HepG2 (cell line): ENCODE results near the gene LEFTY2. TPM values are rescaled to one million over a fixed set of nuclear protein-coding genes. Genes with fewer than 3 reads are reported as not detected.
"Not testable (repeated sequence)": the region's sequence is repeated elsewhere in the genome, so short reads cannot be mapped to it uniquely, and the experiment has no call there.

ENCODE experiments used
- ATAC-seq: fragments of 200-7000 bp; cut with Tn5 transposase; 3 replicates; pipeline ENCODE4 v1.9.1; 2020; ENCODE audit warnings: mild to moderate bottlenecking, moderate library complexity
- BruUV-seq: library from RNA; stranded (reverse); fragments of 400-500 nt; replicated peaks from 2 replicates; lab custom pipeline; 2021; lab: Mats Ljungman, UMichigan
- CTCF ChIA-PET: fragments of 300-600 bp; formaldehyde crosslinking; extraction: SDS; loops from one replicate; lab custom pipeline; 2021; ENCODE audit warnings: low total read pairs, inconsistent platforms, low intra/inter-chr PET ratio; lab: Yijun Ruan, JAX
- POLR2A ChIA-PET: fragments of 350-600 bp; sonication (Branson Sonifier 250); formaldehyde crosslinking; loops from one replicate; lab custom pipeline; 2020; ENCODE audit warnings: antibody characterized with exemption, inconsistent platforms; lab: Yijun Ruan, JAX
- DNase-seq: peaks from one replicate; pipeline ENCODE4 v3.0.0-alpha.2; 2015; ENCODE audit warnings: low spot score
- FAIRE-seq: peaks from 3 replicates; lab custom pipeline; 2011; peaks lifted over from hg19 to GRCh38; lab: Jason Lieb, UNC
- H2AFZ ChIP-seq: one replicate; pipeline ENCODE4 v1.6.1; 2011; ENCODE audit warnings: low read length, inconsistent platforms
- H3K27ac ChIP-seq: fragments of 300-600 bp; 3 replicates; pipeline ENCODE4 v1.8.0; 2011; ENCODE audit warnings: mixed run types, mild to moderate bottlenecking, mixed read lengths, low read length, inconsistent platforms; ENCODE audit not compliant: insufficient read depth; ENCODE audit errors: extremely low read length
- H3K27me3 ChIP-seq, 2 experiments: fragments of 200-600 bp in 1 of 2; 2 replicates in 1 of 2; 3 replicates in 1 of 2; pipeline versions ENCODE4 v1.6.0 to v1.8.0; 2011; ENCODE audit warnings: low read length in 2 of 2, mild to moderate bottlenecking in 2 of 2, moderate library complexity in 2 of 2, inconsistent platforms in 1 of 2; ENCODE audit not compliant: insufficient read depth in 2 of 2, control insufficient read depth in 1 of 2
- H3K36me3 ChIP-seq, 2 experiments: fragments of 200-600 bp in 1 of 2; replicated peaks in 1 of 2; 2 replicates in 1 of 2; 3 replicates in 1 of 2; pipeline versions ENCODE4 v1.5.1 to v1.8.0; 2011; ENCODE audit warnings: low read length in 2 of 2, inconsistent platforms in 1 of 2; ENCODE audit not compliant: insufficient read depth in 2 of 2, control insufficient read depth in 1 of 2
- H3K4me1 ChIP-seq: 2 replicates; pipeline ENCODE4 v1.5.1; 2012; ENCODE audit warnings: low read length, inconsistent platforms; ENCODE audit not compliant: insufficient read depth
- H3K4me2 ChIP-seq: 2 replicates; pipeline ENCODE4 v1.6.0; 2011; ENCODE audit warnings: low read depth, low read length, inconsistent platforms
- H3K4me3 ChIP-seq, 3 experiments: fragments of 200-600 bp in 1 of 3; sonication (generic), shearing (Covaris generic) in 1 of 3; replicated peaks in 1 of 3; 2 replicates each; pipeline ENCODE4 v1.5.1; 2011 to 2016; ENCODE audit warnings: low read length in 3 of 3, inconsistent platforms in 2 of 3, low read depth in 2 of 3, mild to moderate bottlenecking in 2 of 3, control low read depth in 1 of 3, mixed read lengths in 1 of 3; ENCODE audit not compliant: insufficient read depth in 1 of 3
- H3K79me2 ChIP-seq: one replicate; pipeline ENCODE4 v1.6.1; 2011; ENCODE audit warnings: low read length, inconsistent platforms; ENCODE audit not compliant: insufficient read depth
- H3K9ac ChIP-seq: 2 replicates; pipeline ENCODE4 v1.6.0; 2011; ENCODE audit warnings: mild to moderate bottlenecking, low read depth, low read length, inconsistent platforms; ENCODE audit not compliant: insufficient read depth
- H3K9me3 ChIP-seq: 2 replicates; pipeline ENCODE4 v1.5.1; 2012; ENCODE audit warnings: mild to moderate bottlenecking, low read length
- H4K20me1 ChIP-seq: 2 replicates; pipeline ENCODE4 v1.6.0; 2011; ENCODE audit warnings: inconsistent platforms, mild to moderate bottlenecking, low read length, moderate library complexity; ENCODE audit not compliant: insufficient read depth
- FOXK2 ChIP-seq: fragments of 450-650 bp; IDR thresholded peaks from 2 replicates; pipeline ENCODE4 v1.6.1; 2016
- WGBS: methylation state at CpG from one replicate; pipeline ENCODE4 v1.1.6; 2017; ENCODE audit warnings: low lambda C conversion rate; 5-methylcytosine and 5-hydroxymethylcytosine counted together
- in situ Hi-C: cut with HindIII; loops from 2 replicates; pipeline ENCODE4 v1.10.0; 2017; ENCODE audit warnings: low pct_unique_long_range_greater_than_20kb; ENCODE audit not compliant: extremely low pct_ligation_motif_present
- intact Hi-C: fragments of 100-400 bp; cut with micrococcal nuclease; formaldehyde crosslinking; loops from one replicate; pipeline ENCODE4 v1.10.0; 2022; ENCODE audit not compliant: unreplicated experiment
- polyA plus RNA-seq, 8 experiments: library from polyadenylated mRNA; depleted of rRNA in 3 of 8; stranded (reverse) in 7 of 8; unstranded in 1 of 8; fragments of >200 nt; fragmentation: Illumina TruSeq in 4 of 8; extraction: Trizol in 4 of 8; gene quantifications; 2 replicates each; pipeline versions ENCODE4 v1.2.1 to v1.2.3, GENCODE V29; 2011 to 2016; ENCODE audit warnings: low read depth in 4 of 8, missing spikeins in 1 of 8, mixed read lengths in 1 of 8; ENCODE audit not compliant: insufficient read depth in 1 of 8
- total RNA-seq, 5 experiments: library from RNA; depleted of rRNA; stranded (reverse); fragments of >200 nt; fragmentation: Illumina TruSeq; extraction: Trizol; gene quantifications; 2 replicates each; pipeline ENCODE4 v1.2.3, GENCODE V29; 2016; ENCODE audit warnings: low read depth in 1 of 5

LEFTY2 gene
- total and polyA plus RNA-seq, 2 of the 13 experiments (the other 11 are each of a cell fraction or from before 2014, with no cell fraction given) = 0.13 to 0.33 TPM

GRCh38 chr1:225930566-225930965, 10.5 kb downstream of the LEFTY2 start:
- in situ Hi-C loops (no loop called here), intact Hi-C loops (no loop called here)
- ATAC-seq = no peak
- 25% methylated on average over 2 of the region's 2 CpGs for WGBS
- CTCF ChIA-PET = no interaction called here
- H3K4me1 ChIP-seq = no peaks in the 10 kb centered on the region
- no peak overlapping the region for H3K4me2 ChIP-seq
- H3K36me3 ChIP-seq = no peaks in the 10 kb centered on the region
- H3K27ac ChIP-seq = no peak overlapping the region
- no peak overlapping the region for H2AFZ ChIP-seq
- no peaks in the 10 kb centered on the region for H4K20me1 ChIP-seq
- POLR2A ChIA-PET = no interaction called here
- no peak for FAIRE-seq
- no peaks in the 10 kb centered on the region for H3K9me3 ChIP-seq
- H3K79me2 ChIP-seq = no peaks in the 10 kb centered on the region
- no peak overlapping the region for H3K9ac ChIP-seq
- no peak overlapping the region for H3K4me3 ChIP-seq
- no TSS peak for BruUV-seq
- no peak for DNase-seq
- no peaks in the 10 kb centered on the region; a peak in 1 of 5 replicates for H3K27me3 ChIP-seq
- TF ChIP-seq FOXK2 = no peak

DNA sequence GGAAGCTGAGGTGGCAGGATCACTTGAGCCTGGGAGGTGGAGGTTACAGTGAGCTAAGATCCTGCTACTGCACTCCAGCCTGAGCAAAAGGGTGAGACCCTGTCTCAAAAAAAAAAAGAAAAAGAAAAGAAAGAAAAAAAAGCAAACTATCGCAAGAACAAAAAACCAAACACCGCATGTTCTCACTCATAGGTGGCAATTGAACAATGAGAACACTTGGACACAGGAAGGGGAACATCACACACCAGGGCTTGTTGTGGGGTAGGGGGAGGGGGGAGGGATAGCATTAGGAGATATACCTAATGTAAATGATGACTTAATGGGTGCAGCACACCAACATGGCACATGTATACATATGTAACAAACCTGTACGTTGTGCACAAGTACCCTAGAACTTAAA, 11.6 kb downstream of the LEFTY2 start:
- CTCF ChIA-PET, H3K36me3 ChIP-seq, H3K9me3 ChIP-seq, ATAC-seq, in situ Hi-C loops, H3K4me3 ChIP-seq, DNase-seq, POLR2A ChIA-PET, BruUV-seq, H3K79me2 ChIP-seq, H3K4me2 ChIP-seq, H4K20me1 ChIP-seq, H3K27ac ChIP-seq, H3K9ac ChIP-seq, FAIRE-seq, H3K27me3 ChIP-seq, H3K4me1 ChIP-seq, H2AFZ ChIP-seq: not testable (repeated sequence)
- intact Hi-C loops = loop anchor here (10.0 kb wide), 1 partner anchor 105 kb away; no protein-coding TSS in a partner anchor
- 92% methylated on average over 3 of the region's 3 CpGs for WGBS
